ENCODE measurements around the gene LTBP1. TPM values are rescaled to one million over a fixed set of nuclear protein-coding genes. Genes with fewer than 3 reads are reported as not detected.
A peak's percentile ranks its signal among the peaks of the same experiment; 100 is the strongest.
"Not testable (repeated sequence)": the region's sequence is repeated elsewhere in the genome, so short reads cannot be mapped to it uniquely, and the experiment has no call there.

Gene LTBP1
- total RNA-seq, 6 experiments from 2014 or later, result 260 to 409 (median 335) TPM

- Mint-ChIP-seq H3K27ac (no peak overlapping the region; the same call in 1 of the 2 replicates), H3K9me3 (no peaks in the 10 kb centered on the region), H3K27me3 (ENCODE audit: insufficient read depth) (no peaks in the 10 kb centered on the region), H3K4me1 (ENCODE audit: low read depth) (peaks cover 61% of the 10 kb centered on the region), H3K36me3 (ENCODE audit: low read depth) (peaks cover 55% of the 10 kb centered on the region), H3K4me3 (no peak overlapping the region)
- DNase-seq, result no peak
- TF ChIP-seq CTCF (IDR thresholded peaks at IDR 0.05), result no peak
Measured at GRCh38 chr2:33229646-33230045, 282.9 kb downstream of the LTBP1 start.

DNA sequence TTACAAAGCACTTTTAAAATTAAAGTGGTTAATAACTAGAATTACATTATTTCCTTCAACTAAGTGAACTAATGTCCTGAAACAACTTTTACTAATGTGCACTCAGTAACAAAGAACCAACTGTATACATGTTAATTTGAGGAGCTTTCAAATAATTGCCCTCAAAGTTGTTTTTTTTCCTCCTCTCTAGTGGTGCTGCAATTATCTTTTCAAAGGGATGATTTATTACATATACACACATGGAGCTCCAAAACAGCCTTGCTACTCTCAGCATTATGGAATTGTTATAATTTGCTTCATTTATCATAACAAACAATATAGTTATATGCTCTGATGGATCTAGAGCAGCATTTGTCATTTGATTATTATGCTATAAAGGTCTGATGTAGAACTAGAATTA lies 283.4 kb downstream of the LTBP1 start:
- H3K27me3 Mint-ChIP-seq (ENCODE audit: insufficient read depth), result no peaks in the 10 kb centered on the region
- H3K4me1 Mint-ChIP-seq (ENCODE audit: low read depth), result peaks cover 56% of the 10 kb centered on the region
- H3K9me3 Mint-ChIP-seq, result no peaks in the 10 kb centered on the region
- DNase-seq, result no peak
- no peak overlapping the region; the same call in 1 of the 2 replicates for H3K4me3 Mint-ChIP-seq
- H3K27ac Mint-ChIP-seq, result peak overlapping the region; percentile 48; the same call in 1 of the 2 replicates
- peaks cover 55% of the 10 kb centered on the region for H3K36me3 Mint-ChIP-seq (ENCODE audit: low read depth)
- TF ChIP-seq CTCF (IDR thresholded peaks at IDR 0.05), result no peak

GRCh38 chr2:33230842-33231241 lies 284.1 kb downstream of the LTBP1 start:
- H3K36me3 Mint-ChIP-seq (ENCODE audit: low read depth), result peaks cover 55% of the 10 kb centered on the region
- no peaks in the 10 kb centered on the region for H3K27me3 Mint-ChIP-seq (ENCODE audit: insufficient read depth)
- no peaks in the 10 kb centered on the region for H3K9me3 Mint-ChIP-seq
- peak overlapping the region; percentile 48; the same call in 1 of the 2 replicates for H3K27ac Mint-ChIP-seq
- no peak for DNase-seq
- no peak for TF ChIP-seq CTCF (IDR thresholded peaks at IDR 0.05)
- no peak overlapping the region; the same call in 1 of the 2 replicates for H3K4me3 Mint-ChIP-seq
- H3K4me1 Mint-ChIP-seq (ENCODE audit: low read depth), result peaks cover 55% of the 10 kb centered on the region

GRCh38 chr2:33235559-33235958 lies 288.8 kb downstream of the LTBP1 start:
- not testable (repeated sequence) for H3K27ac Mint-ChIP-seq; H3K27me3 Mint-ChIP-seq (ENCODE audit: insufficient read depth); H3K9me3 Mint-ChIP-seq; DNase-seq; H3K4me3 Mint-ChIP-seq
- Mint-ChIP-seq H3K4me1 (ENCODE audit: low read depth) (peaks cover 70% of the 10 kb centered on the region), H3K36me3 (ENCODE audit: low read depth) (peaks cover 68% of the 10 kb centered on the region)

GRCh38 chr2:33236482-33237385 lies 290.0 kb downstream of the LTBP1 start:
- peak; percentile 59 for DNase-seq
- Mint-ChIP-seq H3K4me1 (ENCODE audit: low read depth) (peaks cover 58% of the 10 kb centered on the region), H3K36me3 (ENCODE audit: low read depth) (peaks cover 63% of the 10 kb centered on the region), H3K27me3 (ENCODE audit: insufficient read depth) (no peaks in the 10 kb centered on the region), H3K4me3 (peak overlapping the region; percentile 46), H3K27ac (peak overlapping the region; percentile 81), H3K9me3 (no peaks in the 10 kb centered on the region)
- TF ChIP-seq CTCF (IDR thresholded peaks at IDR 0.05), result no peak

GRCh38 chr2:33238111-33238510 lies 291.4 kb downstream of the LTBP1 start:
- Mint-ChIP-seq H3K27ac (peak overlapping the region; percentile 93), H3K27me3 (ENCODE audit: insufficient read depth) (no peaks in the 10 kb centered on the region), H3K4me1 (ENCODE audit: low read depth) (peaks cover 51% of the 10 kb centered on the region), H3K36me3 (ENCODE audit: low read depth) (peaks cover 51% of the 10 kb centered on the region), H3K9me3 (no peaks in the 10 kb centered on the region), H3K4me3 (peak overlapping the region; percentile 31; the same call in 1 of the 2 replicates)
- peak; percentile 70 for DNase-seq
- no peak for TF ChIP-seq CTCF (IDR thresholded peaks at IDR 0.05)

Data from HFFc6 (cell line).